SK-N-SH treated with all-trans-retinoic acid at 6 μM for 48 hours (cell line): ENCODE results near the gene CTRB1.

ENCODE experiments used
- TCF4 ChIP-seq: fragments of 250-450 bp; sonication (Bioruptor Pico); IDR thresholded peaks from 2 replicates; pipeline ENCODE4 v1.8.0; 2021; ENCODE audit warnings: mild to moderate bottlenecking, moderate library complexity, borderline replicate concordance
- ZFP3 ChIP-seq: fragments of 250-450 bp; sonication (Bioruptor Pico); IDR thresholded peaks from 2 replicates; pipeline ENCODE4 v1.5.0; 2020; ENCODE audit warnings: mild to moderate bottlenecking, moderate library complexity
- ZNF8 ChIP-seq: fragments of 450-650 bp; formaldehyde crosslinking; IDR thresholded peaks from 2 replicates; pipeline ENCODE4 v1.5.0; 2020; ENCODE audit warnings: mild to moderate bottlenecking, moderate library complexity
- TF ChIP-seq, protein P1 (sequence below): fragments of 250-450 bp; sonication (Bioruptor Pico); IDR thresholded peaks from 2 replicates; pipeline ENCODE4 v1.5.1; 2021; ENCODE audit warnings: mild to moderate bottlenecking, moderate library complexity

GRCh38 chr16:75263963-75264445 is 45.2 kb downstream of the CTRB1 start:
- TF ChIP-seq ZNF8 (CRISPR knock-in tag), result no peak
- TF ChIP-seq, protein P1, sequence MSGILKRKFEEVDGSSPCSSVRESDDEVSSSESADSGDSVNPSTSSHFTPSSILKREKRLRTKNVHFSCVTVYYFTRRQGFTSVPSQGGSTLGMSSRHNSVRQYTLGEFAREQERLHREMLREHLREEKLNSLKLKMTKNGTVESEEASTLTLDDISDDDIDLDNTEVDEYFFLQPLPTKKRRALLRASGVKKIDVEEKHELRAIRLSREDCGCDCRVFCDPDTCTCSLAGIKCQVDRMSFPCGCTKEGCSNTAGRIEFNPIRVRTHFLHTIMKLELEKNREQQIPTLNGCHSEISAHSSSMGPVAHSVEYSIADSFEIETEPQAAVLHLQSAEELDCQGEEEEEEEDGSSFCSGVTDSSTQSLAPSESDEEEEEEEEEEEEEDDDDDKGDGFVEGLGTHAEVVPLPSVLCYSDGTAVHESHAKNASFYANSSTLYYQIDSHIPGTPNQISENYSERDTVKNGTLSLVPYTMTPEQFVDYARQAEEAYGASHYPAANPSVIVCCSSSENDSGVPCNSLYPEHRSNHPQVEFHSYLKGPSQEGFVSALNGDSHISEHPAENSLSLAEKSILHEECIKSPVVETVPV (CRISPR knock-in tag), result no peak
- TF ChIP-seq ZFP3 (CRISPR knock-in tag), result no peak
- no peak for TF ChIP-seq TCF4
